Measurements from ENCODE around the gene CWF19L2.

The CWF19L2 gene

DNA sequence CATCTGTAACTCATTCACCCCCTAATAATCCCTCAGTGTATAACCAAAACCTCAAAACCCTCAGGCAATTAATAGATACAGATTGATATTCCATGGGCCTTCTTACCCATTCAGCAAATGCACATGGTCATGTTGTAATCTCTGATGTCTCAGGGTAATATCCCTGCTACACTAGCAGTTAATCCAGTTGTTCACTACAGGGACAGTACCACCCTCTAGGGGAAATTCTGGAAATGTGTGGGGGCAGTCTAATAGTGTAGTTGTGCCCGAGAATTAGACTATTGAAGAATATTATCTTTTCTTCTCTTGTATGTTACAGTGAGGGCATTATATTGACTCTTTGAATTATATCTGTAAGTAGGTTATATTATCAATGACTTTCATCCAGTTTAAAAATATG, 175.4 kb downstream of the CWF19L2 start:
- DNase-seq, result no peak

Measured in T1000 (cell line).